ENCODE results near the gene ZNF584.

ZNF584 gene

GRCh38 chr19:58366585-58367430, 41.6 kb upstream of the ZNF584 start:
- Histone ChIP-seq H2BK5ac (ENCODE audit: low read depth, low read length, poor library complexity) (no peak overlapping the region), H3K79me2 (ENCODE audit: control insufficient read depth, insufficient read depth, low read length, poor library complexity) (peaks cover 4% of the 10 kb centered on the region), H4K12ac (ENCODE audit: low read depth, low read length) (no peak overlapping the region), H4K91ac (ENCODE audit: low read depth, low read length) (no peak overlapping the region), H3K4me2 (ENCODE audit: low read length) (no peak overlapping the region), H3K27me3 (ENCODE audit: insufficient read depth, low read length) (no peaks in the 10 kb centered on the region), H3K27ac (ENCODE audit: low read depth, low read length) (no peak overlapping the region), H2BK12ac (ENCODE audit: low read length) (no peak overlapping the region), H3K14ac (ENCODE audit: low read length) (no peak overlapping the region), H2BK120ac (ENCODE audit: insufficient read depth, low read length, poor library complexity) (no peak overlapping the region), H3K18ac (ENCODE audit: low read length) (no peak overlapping the region), H3K36me3 (ENCODE audit: control insufficient read depth in 1 of 2, insufficient read depth in 2 of 2, low read length in 2 of 2) (peaks cover 7 to 8% of the 10 kb centered on the region in 2 experiments), H2AK5ac (ENCODE audit: low read length) (no peak overlapping the region), H3K9ac (ENCODE audit: low read length) (no peak overlapping the region), H3K23ac (ENCODE audit: low read length) (no peak overlapping the region), H3K4me1 (ENCODE audit: control insufficient read depth in 1 of 2, insufficient read depth in 2 of 2, low read length in 2 of 2) (peaks cover under 1 to 2% of the 10 kb centered on the region in 2 experiments), H3K4ac (ENCODE audit: low read depth, low read length) (no peak overlapping the region), H4K8ac (ENCODE audit: low read depth, low read length) (no peak overlapping the region), H3K79me1 (ENCODE audit: low read length) (peaks cover 10% of the 10 kb centered on the region), H3K4me3 (ENCODE audit: low read depth, low read length) (no peak overlapping the region), H3K9me3 (ENCODE audit: insufficient read depth, low read depth, low read length) (no peaks in the 10 kb centered on the region), H2AFZ (ENCODE audit: insufficient read depth, low read length, poor library complexity) (no peak overlapping the region)
- no CpG with 5 or more reads among the region's 32 CpGs for WGBS (ENCODE audit: extremely low coverage, insufficient coverage, insufficient read length)
- DNase-seq: no peak

GRCh38 chr19:58367698-58368454, 40.6 kb upstream of the ZNF584 start:
- no peak overlapping the region for H4K91ac ChIP-seq (ENCODE audit: low read depth, low read length)
- no peak overlapping the region for H3K27ac ChIP-seq (ENCODE audit: low read depth, low read length)
- peaks cover 3 to 6% of the 10 kb centered on the region in 2 experiments for H3K4me1 ChIP-seq (ENCODE audit: control insufficient read depth in 1 of 2, insufficient read depth in 2 of 2, low read length in 2 of 2)
- H3K79me1 ChIP-seq (ENCODE audit: low read length): peaks cover 1% of the 10 kb centered on the region
- no peak overlapping the region for H2AK5ac ChIP-seq (ENCODE audit: low read length)
- H3K14ac ChIP-seq (ENCODE audit: low read length): no peak overlapping the region
- no peak overlapping the region for H3K23ac ChIP-seq (ENCODE audit: low read length)
- WGBS (ENCODE audit: extremely low coverage, insufficient coverage, insufficient read length): no CpG with 5 or more reads among the region's 106 CpGs
- DNase-seq: no peak
- H3K27me3 ChIP-seq (ENCODE audit: insufficient read depth, low read length): no peaks in the 10 kb centered on the region
- H2BK5ac ChIP-seq (ENCODE audit: low read depth, low read length, poor library complexity): no peak overlapping the region
- H3K4me3 ChIP-seq (ENCODE audit: low read depth, low read length): no peak overlapping the region
- H3K9me3 ChIP-seq (ENCODE audit: insufficient read depth, low read depth, low read length): no peaks in the 10 kb centered on the region
- H3K36me3 ChIP-seq (ENCODE audit: control insufficient read depth in 1 of 2, insufficient read depth in 2 of 2, low read length in 2 of 2): peaks cover 7 to 8% of the 10 kb centered on the region in 2 experiments
- no peak overlapping the region for H4K8ac ChIP-seq (ENCODE audit: low read depth, low read length)
- H3K18ac ChIP-seq (ENCODE audit: low read length): no peak overlapping the region
- no peak overlapping the region for H3K4ac ChIP-seq (ENCODE audit: low read depth, low read length)
- H2BK120ac ChIP-seq (ENCODE audit: insufficient read depth, low read length, poor library complexity): no peak overlapping the region
- H4K12ac ChIP-seq (ENCODE audit: low read depth, low read length): no peak overlapping the region
- H3K79me2 ChIP-seq (ENCODE audit: control insufficient read depth, insufficient read depth, low read length, poor library complexity): no peaks in the 10 kb centered on the region
- no peak overlapping the region for H3K9ac ChIP-seq (ENCODE audit: low read length)
- no peak overlapping the region for H3K4me2 ChIP-seq (ENCODE audit: low read length)
- H2BK12ac ChIP-seq (ENCODE audit: low read length): no peak overlapping the region
- H2AFZ ChIP-seq (ENCODE audit: insufficient read depth, low read length, poor library complexity): no peak overlapping the region

- Histone ChIP-seq H2BK12ac (ENCODE audit: low read length) (no peak overlapping the region), H2AFZ (ENCODE audit: insufficient read depth, low read length, poor library complexity) (no peak overlapping the region)
- WGBS (ENCODE audit: extremely low coverage, insufficient coverage, insufficient read length): no CpG with 5 or more reads among the region's 68 CpGs
These were observed 39.7 kb upstream of the ZNF584 start for GRCh38 chr19:58368561-58369360.

More at GRCh38 chr19:58368561-58369360, 39.7 kb upstream of the ZNF584 start:
- peaks cover 7 to 8% of the 10 kb centered on the region in 2 experiments for H3K36me3 ChIP-seq (ENCODE audit: control insufficient read depth in 1 of 2, insufficient read depth in 2 of 2, low read length in 2 of 2)
- no peak overlapping the region for H2BK5ac ChIP-seq (ENCODE audit: low read depth, low read length, poor library complexity)
- no peaks in the 10 kb centered on the region for H3K9me3 ChIP-seq (ENCODE audit: insufficient read depth, low read depth, low read length)
- no peaks in the 10 kb centered on the region for H3K79me2 ChIP-seq (ENCODE audit: control insufficient read depth, insufficient read depth, low read length, poor library complexity)
- H3K4me3 ChIP-seq (ENCODE audit: low read depth, low read length): no peak overlapping the region
- no peak overlapping the region for H2AK5ac ChIP-seq (ENCODE audit: low read length)
- no peak overlapping the region for H3K23ac ChIP-seq (ENCODE audit: low read length)
- H3K4me2 ChIP-seq (ENCODE audit: low read length): no peak overlapping the region
- no peak overlapping the region for H3K4ac ChIP-seq (ENCODE audit: low read depth, low read length)
- H2BK120ac ChIP-seq (ENCODE audit: insufficient read depth, low read length, poor library complexity): no peak overlapping the region
- H3K9ac ChIP-seq (ENCODE audit: low read length): no peak overlapping the region
- no peak overlapping the region for H3K27ac ChIP-seq (ENCODE audit: low read depth, low read length)
- no peak overlapping the region for H3K18ac ChIP-seq (ENCODE audit: low read length)
- no peaks in the 10 kb centered on the region for H3K79me1 ChIP-seq (ENCODE audit: low read length)
- H3K14ac ChIP-seq (ENCODE audit: low read length): no peak overlapping the region
- H4K91ac ChIP-seq (ENCODE audit: low read depth, low read length): no peak overlapping the region
- no peak overlapping the region for H4K12ac ChIP-seq (ENCODE audit: low read depth, low read length)
- H3K4me1 ChIP-seq (ENCODE audit: control insufficient read depth in 1 of 2, insufficient read depth in 2 of 2, low read length in 2 of 2): peaks cover 3 to 9% of the 10 kb centered on the region in 2 experiments
- no peaks in the 10 kb centered on the region for H3K27me3 ChIP-seq (ENCODE audit: insufficient read depth, low read length)
- DNase-seq: no peak
- H4K8ac ChIP-seq (ENCODE audit: low read depth, low read length): no peak overlapping the region
